Measurements from ENCODE around the gene AKR1C2.

DNA sequence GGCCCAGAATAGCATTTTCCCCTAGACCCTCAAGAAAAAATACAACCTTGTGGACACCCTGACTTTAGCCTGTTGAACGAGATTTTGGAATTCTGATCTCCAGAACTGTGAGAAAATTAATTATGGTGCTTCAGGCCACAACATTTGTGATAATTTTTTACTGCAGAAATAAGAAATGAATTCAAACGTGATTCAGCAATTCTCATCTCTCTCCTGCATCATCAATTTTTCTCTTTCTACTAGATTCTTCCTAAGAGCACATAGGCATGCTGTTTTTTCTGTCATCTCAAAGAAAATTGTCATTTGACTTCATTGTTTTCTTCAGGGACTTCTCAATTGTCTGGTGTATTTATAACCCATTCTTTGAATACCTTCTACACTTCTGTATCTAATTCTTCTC is 8.9 kb upstream of the AKR1C2 start:
- TF ChIP-seq POLR2AphosphoS5 (IDR thresholded peaks at IDR 0.05; ENCODE audit: low read depth, low read length) (no peak), TAF1 (IDR thresholded peaks at IDR 0.05; ENCODE audit: borderline replicate concordance, insufficient read depth, low read length) (no peak), SIN3A (IDR thresholded peaks at IDR 0.05; ENCODE audit: borderline replicate concordance, insufficient read depth, low read length) (no peak)
- TF ChIP-seq, protein P1, sequence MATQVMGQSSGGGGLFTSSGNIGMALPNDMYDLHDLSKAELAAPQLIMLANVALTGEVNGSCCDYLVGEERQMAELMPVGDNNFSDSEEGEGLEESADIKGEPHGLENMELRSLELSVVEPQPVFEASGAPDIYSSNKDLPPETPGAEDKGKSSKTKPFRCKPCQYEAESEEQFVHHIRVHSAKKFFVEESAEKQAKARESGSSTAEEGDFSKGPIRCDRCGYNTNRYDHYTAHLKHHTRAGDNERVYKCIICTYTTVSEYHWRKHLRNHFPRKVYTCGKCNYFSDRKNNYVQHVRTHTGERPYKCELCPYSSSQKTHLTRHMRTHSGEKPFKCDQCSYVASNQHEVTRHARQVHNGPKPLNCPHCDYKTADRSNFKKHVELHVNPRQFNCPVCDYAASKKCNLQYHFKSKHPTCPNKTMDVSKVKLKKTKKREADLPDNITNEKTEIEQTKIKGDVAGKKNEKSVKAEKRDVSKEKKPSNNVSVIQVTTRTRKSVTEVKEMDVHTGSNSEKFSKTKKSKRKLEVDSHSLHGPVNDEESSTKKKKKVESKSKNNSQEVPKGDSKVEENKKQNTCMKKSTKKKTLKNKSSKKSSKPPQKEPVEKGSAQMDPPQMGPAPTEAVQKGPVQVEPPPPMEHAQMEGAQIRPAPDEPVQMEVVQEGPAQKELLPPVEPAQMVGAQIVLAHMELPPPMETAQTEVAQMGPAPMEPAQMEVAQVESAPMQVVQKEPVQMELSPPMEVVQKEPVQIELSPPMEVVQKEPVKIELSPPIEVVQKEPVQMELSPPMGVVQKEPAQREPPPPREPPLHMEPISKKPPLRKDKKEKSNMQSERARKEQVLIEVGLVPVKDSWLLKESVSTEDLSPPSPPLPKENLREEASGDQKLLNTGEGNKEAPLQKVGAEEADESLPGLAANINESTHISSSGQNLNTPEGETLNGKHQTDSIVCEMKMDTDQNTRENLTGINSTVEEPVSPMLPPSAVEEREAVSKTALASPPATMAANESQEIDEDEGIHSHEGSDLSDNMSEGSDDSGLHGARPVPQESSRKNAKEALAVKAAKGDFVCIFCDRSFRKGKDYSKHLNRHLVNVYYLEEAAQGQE (IDR thresholded peaks at IDR 0.05; ENCODE audit: insufficient read depth in 1 of 2, low read depth in 2 of 2, low read length in 2 of 2) = no peak
